Muscle of arm (tissue), 12 donors: ENCODE data around the gene MS4A6A. TPM values are rescaled to one million over a fixed set of nuclear protein-coding genes. Genes with fewer than 3 reads are reported as not detected.
A peak's percentile ranks its signal among the peaks of the same experiment; 100 is the strongest.
"Not testable (repeated sequence)": the region's sequence is repeated elsewhere in the genome, so short reads cannot be mapped to it uniquely, and the experiment has no call there.

Experiments
- DNase-seq: peaks from one replicate; pipeline ENCODE4 v3.0.0-alpha.2; 2013
- polyA plus RNA-seq, 12 donors: library from polyadenylated mRNA; unstranded; fragments of 120-200 nt; gene quantifications; one replicate each; pipeline ENCODE4 v1.2.1, GENCODE V29; 2013; ENCODE audit not compliant: insufficient read length in 12 of 12

The MS4A6A gene
- polyA plus RNA-seq, 12 donors = 12.5 to 37.5 (median 26.6) TPM; not detected in 1

DNA sequence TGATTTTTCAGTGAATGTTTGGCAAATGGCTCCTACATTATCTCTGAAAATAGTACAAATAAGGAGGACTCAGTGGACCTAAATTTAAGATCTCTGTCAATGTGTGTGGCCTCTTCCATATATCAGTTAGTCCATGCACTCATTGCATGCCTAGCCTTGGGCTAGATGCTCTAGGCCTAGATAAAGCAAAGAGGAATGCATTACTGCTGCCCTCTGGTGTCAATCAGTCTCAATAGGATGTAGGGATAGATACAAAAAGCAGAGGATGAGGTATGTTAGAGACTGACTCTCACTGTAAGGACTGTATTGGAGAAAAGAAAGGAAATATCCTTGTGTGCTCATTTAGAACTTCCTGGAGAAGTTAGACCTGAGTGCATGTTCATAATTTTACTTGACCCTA, 52.4 kb downstream of the MS4A6A start:
- peak; percentile 7 for DNase-seq

DNA sequence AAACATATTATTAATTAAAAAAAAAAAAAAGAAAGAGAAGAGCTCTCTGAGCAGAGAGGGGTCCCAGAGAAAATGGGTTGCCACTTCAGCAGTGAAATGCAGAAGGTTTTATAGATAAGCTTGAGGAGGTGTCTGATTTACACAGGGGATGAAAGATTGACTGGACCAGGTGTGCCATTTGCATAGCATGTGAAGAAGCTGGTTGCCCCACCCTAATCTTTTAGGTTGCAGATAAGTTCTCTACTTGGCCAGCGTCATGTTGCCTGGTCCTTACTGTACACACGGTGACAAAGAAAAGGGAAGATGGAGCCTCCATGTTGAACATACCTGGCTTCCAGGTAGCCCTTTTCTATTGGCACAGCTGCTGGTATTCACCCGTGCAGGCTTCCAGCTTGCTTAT, 53.0 kb downstream of the MS4A6A start:
- DNase-seq = no peak

DNA sequence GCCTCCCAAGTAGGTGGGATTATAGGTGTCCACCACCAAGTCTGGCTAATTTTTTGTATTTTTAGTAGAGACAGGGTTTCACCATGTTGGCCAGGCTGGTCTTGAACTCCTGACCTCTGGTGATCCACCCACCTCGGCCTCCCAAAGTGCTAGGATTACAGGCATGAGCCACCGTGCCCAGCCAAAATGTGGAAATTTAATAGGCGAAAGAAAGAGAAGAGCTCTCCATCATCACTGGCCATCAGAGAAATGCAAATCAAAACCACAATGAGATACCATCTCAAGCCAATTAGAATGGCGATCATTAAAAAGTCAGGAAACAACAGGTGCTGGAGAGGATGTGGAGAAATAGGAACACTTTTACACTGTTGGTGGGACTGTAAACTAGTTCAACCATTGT, 54.0 kb downstream of the MS4A6A start:
- DNase-seq = not testable (repeated sequence)

DNA sequence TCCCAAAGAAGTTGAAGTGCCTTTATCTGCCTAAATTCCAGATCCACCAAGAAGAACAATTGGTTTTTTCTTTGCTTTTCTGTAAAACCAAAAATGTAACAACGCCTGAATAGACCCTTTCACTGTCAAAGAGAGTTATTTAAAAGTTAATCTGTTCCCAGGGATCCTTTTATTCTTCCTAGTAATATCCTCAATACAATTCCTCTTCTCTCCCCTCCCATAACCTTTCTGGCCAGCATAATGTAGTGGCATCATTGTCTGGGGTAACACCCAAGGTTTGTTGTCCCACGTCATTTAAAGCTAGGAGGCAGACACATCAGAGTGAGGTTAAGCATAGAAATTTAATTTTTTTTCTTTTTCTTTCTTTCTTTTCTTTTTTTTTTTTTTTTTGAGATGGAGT, 54.5 kb downstream of the MS4A6A start:
- no peak for DNase-seq

- no peak for DNase-seq
Measured at GRCh38 chr11:60127311-60127811, 55.5 kb downstream of the MS4A6A start.

GRCh38 chr11:60125956-60126585, 56.8 kb downstream of the MS4A6A start:
- no peak for DNase-seq

DNA sequence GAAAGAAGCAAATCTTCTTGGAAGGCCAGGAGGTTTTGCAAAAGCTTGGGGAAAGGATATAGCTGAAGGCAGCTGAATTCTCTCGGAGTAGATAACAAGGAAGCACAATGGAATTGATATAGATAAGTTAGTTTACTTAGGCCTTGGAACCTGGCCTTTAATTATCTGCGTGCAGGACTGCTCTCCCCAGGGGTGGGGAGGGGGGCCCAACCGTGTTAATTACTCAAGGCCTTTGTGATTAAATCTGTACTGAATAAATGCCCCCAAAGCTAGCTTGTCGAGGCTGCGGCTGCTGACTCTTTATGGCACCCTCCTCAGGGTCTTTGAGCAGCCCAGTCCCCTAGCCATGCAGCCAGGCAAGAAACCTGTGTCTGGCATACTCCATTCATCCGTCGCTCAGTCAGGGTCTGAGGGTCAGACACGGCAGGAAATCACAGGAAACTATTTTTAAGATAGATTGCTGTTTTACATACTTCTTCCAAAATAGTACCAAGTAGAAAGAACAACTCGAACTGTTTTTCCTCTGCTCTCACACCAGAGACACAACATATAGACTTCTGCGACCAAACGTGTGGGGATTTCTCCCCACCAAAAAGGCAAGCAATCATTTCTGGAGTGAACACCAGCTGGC, 58.0 kb downstream of the MS4A6A start:
- DNase-seq = no peak

Other genes with a start within 250 kb of the MS4A6A start
- not detected for gene OOSP1, start 244.7 kb downstream of the MS4A6A start, polyA plus RNA-seq
- not detected for gene OOSP4A, start 219.1 kb downstream of the MS4A6A start, polyA plus RNA-seq
- not detected for gene OOSP4B, start 165.9 kb downstream of the MS4A6A start, polyA plus RNA-seq
- gene OOSP2, start 142.7 kb downstream of the MS4A6A start, polyA plus RNA-seq = not detected
- 1 to 10 TPM in 2 of 12 donors, under 1 TPM in 8, not detected in 2; 0.38 to 4.7 (median 0.55) TPM for gene MS4A3, start 126.4 kb downstream of the MS4A6A start, polyA plus RNA-seq
- under 1 TPM in 9 of 12 donors, not detected in 3; 0.07 to 0.85 (median 0.41) TPM for gene MS4A2, start 94.4 kb downstream of the MS4A6A start, polyA plus RNA-seq
- gene MS4A4E, start 60.1 kb upstream of the MS4A6A start, polyA plus RNA-seq = 1 to 10 TPM in 8 of 12 donors, under 1 TPM in 2, not detected in 2; 0.76 to 2.6 (median 1.4) TPM
- 10 to 100 TPM in 7 of 12 donors, 1 to 10 TPM in 3, not detected in 2; 5.6 to 18.5 (median 13.1) TPM for gene MS4A4A, start 97.6 kb upstream of the MS4A6A start, polyA plus RNA-seq
- not detected for gene MS4A6E, start 144.2 kb upstream of the MS4A6A start, polyA plus RNA-seq
- 10 to 100 TPM in 6 of 12 donors, 1 to 10 TPM in 5, not detected in 1; 4.5 to 22.5 (median 10.4) TPM for gene MS4A7, start 195.4 kb upstream of the MS4A6A start, polyA plus RNA-seq
- gene MS4A14, start 213.4 kb upstream of the MS4A6A start, polyA plus RNA-seq = under 1 TPM in 10 of 12 donors, not detected in 2; 0.16 to 0.94 (median 0.44) TPM
- not detected for gene MS4A5, start 246.5 kb upstream of the MS4A6A start, polyA plus RNA-seq